HepG2 (cell line): ENCODE data around the gene TFEB. TPM values are rescaled to one million over a fixed set of nuclear protein-coding genes. Genes with fewer than 3 reads are reported as not detected.
A peak's percentile ranks its signal among the peaks of the same experiment; 100 is the strongest.

Source experiments
- BCL6 ChIP-seq: IDR thresholded peaks from 2 replicates; pipeline ENCODE4 v1.6.1; 2016; ENCODE audit warnings: missing genetic modification reagents, missing compliant biosample characterization
- ELF1 ChIP-seq: sonication (generic); formaldehyde crosslinking; IDR thresholded peaks from 2 replicates; pipeline ENCODE4 v1.4.0; 2020; ENCODE audit warnings: missing genetic modification reagents
- GPN1 ChIP-seq: sonication (generic); formaldehyde crosslinking; IDR thresholded peaks from 2 replicates; pipeline ENCODE4 v1.5.1; 2020; ENCODE audit warnings: missing genetic modification reagents, borderline replicate concordance
- HNRNPH1 ChIP-seq: fragments of 200-400 bp; formaldehyde crosslinking; optimal IDR thresholded peaks from 2 replicates; pipeline ENCODE3; 2017; ENCODE audit warnings: mild to moderate bottlenecking, low read depth, low read length
- HNRNPK ChIP-seq: fragments of 200-400 bp; formaldehyde crosslinking; IDR thresholded peaks from 2 replicates; pipeline ENCODE4 v1.6.1; 2018; ENCODE audit warnings: low read length, low read depth, moderate library complexity, mild to moderate bottlenecking; ENCODE audit not compliant: poor library complexity, severe bottlenecking
- IRX3 ChIP-seq: sonication (generic); formaldehyde crosslinking; IDR thresholded peaks from 2 replicates; pipeline ENCODE4 v1.8.1; 2023; ENCODE audit warnings: mild to moderate bottlenecking, low read depth, missing genetic modification reagents, borderline replicate concordance
- NCOA1 ChIP-seq: sonication (generic); formaldehyde crosslinking; IDR thresholded peaks from 2 replicates; pipeline ENCODE4 v1.9.0; 2021; ENCODE audit warnings: missing genetic modification reagents
- NFE2L1 ChIP-seq: sonication (generic); formaldehyde crosslinking; IDR thresholded peaks from 2 replicates; pipeline ENCODE4 v1.4.0; 2020; ENCODE audit warnings: missing genetic modification reagents, mild to moderate bottlenecking, borderline replicate concordance
- NFE2L2 ChIP-seq: fragments of 150-350 bp; IDR thresholded peaks from 2 replicates; pipeline ENCODE4 v1.6.1; 2014; ENCODE audit warnings: low read length
- NRL ChIP-seq: sonication (generic); formaldehyde crosslinking; IDR thresholded peaks from 2 replicates; pipeline ENCODE4 v1.5.0; 2020; ENCODE audit warnings: missing genetic modification reagents, mild to moderate bottlenecking, moderate library complexity, borderline replicate concordance
- POLR2A ChIP-seq, 2 experiments: IDR thresholded peaks; 2 replicates each; pipeline ENCODE4 v1.6.1; 2011; ENCODE audit warnings: low read depth in 2 of 2, low read length in 2 of 2, mild to moderate bottlenecking in 1 of 2, moderate library complexity in 1 of 2; ENCODE audit not compliant: insufficient read depth in 1 of 2
- STAG1 ChIP-seq: sonication (generic); formaldehyde crosslinking; IDR thresholded peaks from 2 replicates; pipeline ENCODE4 v1.4.0; 2020; ENCODE audit warnings: missing genetic modification reagents
- TAF1 ChIP-seq: sonication (generic); formaldehyde crosslinking; IDR thresholded peaks from 2 replicates; pipeline ENCODE4 v1.4.0; 2020; ENCODE audit warnings: missing genetic modification reagents
- ZBTB7A ChIP-seq: sonication (generic); formaldehyde crosslinking; IDR thresholded peaks from 2 replicates; pipeline ENCODE4 v1.8.0; 2022; ENCODE audit warnings: mild to moderate bottlenecking, missing genetic modification reagents
- ZFYVE20 ChIP-seq: sonication (generic); formaldehyde crosslinking; IDR thresholded peaks from 2 replicates; pipeline ENCODE4 v1.8.0; 2023; ENCODE audit warnings: low read depth, mild to moderate bottlenecking, moderate library complexity, missing genetic modification reagents, borderline replicate concordance
- ZNF441 ChIP-seq: sonication (generic); formaldehyde crosslinking; IDR thresholded peaks from 2 replicates; pipeline ENCODE4 v1.7.0; 2021; ENCODE audit warnings: missing genetic modification reagents, borderline replicate concordance
- ZNF558 ChIP-seq: sonication (generic); formaldehyde crosslinking; IDR thresholded peaks from 2 replicates; pipeline ENCODE4 v1.9.0; 2022; ENCODE audit warnings: mild to moderate bottlenecking, missing genetic modification reagents, borderline replicate concordance
- ZNF83 ChIP-seq: sonication (generic); formaldehyde crosslinking; IDR thresholded peaks from 2 replicates; pipeline ENCODE4 v1.4.0; 2020; ENCODE audit warnings: missing genetic modification reagents, mild to moderate bottlenecking, borderline replicate concordance
- ZSCAN21 ChIP-seq: sonication (generic); formaldehyde crosslinking; IDR thresholded peaks from 2 replicates; pipeline ENCODE4 v1.8.0; 2022; ENCODE audit warnings: mild to moderate bottlenecking, missing genetic modification reagents, moderate library complexity, borderline replicate concordance
- polyA plus RNA-seq, 8 experiments: library from polyadenylated mRNA; depleted of rRNA in 3 of 8; stranded (reverse) in 7 of 8; unstranded in 1 of 8; fragments of >200 nt; fragmentation: Illumina TruSeq in 4 of 8; extraction: Trizol in 4 of 8; gene quantifications; 2 replicates each; pipeline versions ENCODE4 v1.2.1 to v1.2.3, GENCODE V29; 2011 to 2016; ENCODE audit warnings: low read depth in 4 of 8, missing spikeins in 1 of 8, mixed read lengths in 1 of 8; ENCODE audit not compliant: insufficient read depth in 1 of 8
- total RNA-seq, 5 experiments: library from RNA; depleted of rRNA; stranded (reverse); fragments of >200 nt; fragmentation: Illumina TruSeq; extraction: Trizol; gene quantifications; 2 replicates each; pipeline ENCODE4 v1.2.3, GENCODE V29; 2016; ENCODE audit warnings: low read depth in 1 of 5
- TF ChIP-seq, protein P1 (sequence below): sonication (generic); formaldehyde crosslinking; conservative IDR thresholded peaks from 2 replicates; pipeline ENCODE4 v1.4.0; 2020; ENCODE audit warnings: missing genetic modification reagents
- TF ChIP-seq, protein P2 (sequence below): sonication (generic); formaldehyde crosslinking; conservative IDR thresholded peaks from 2 replicates; pipeline ENCODE4 v1.8.1; 2023; ENCODE audit warnings: missing genetic modification reagents
- TF ChIP-seq, protein P3 (sequence below): IDR thresholded peaks from 2 replicates; pipeline ENCODE4 v1.6.1; 2016; ENCODE audit warnings: control low read depth
- TF ChIP-seq, protein P4 (sequence below): sonication (generic); formaldehyde crosslinking; IDR thresholded peaks from 2 replicates; pipeline ENCODE4 v1.4.0; 2020; ENCODE audit warnings: missing genetic modification reagents
- TF ChIP-seq, protein P5 (sequence below): sonication (generic); formaldehyde crosslinking; IDR thresholded peaks from 2 replicates; pipeline ENCODE4 v1.8.1; 2023; ENCODE audit warnings: mild to moderate bottlenecking, missing genetic modification reagents, borderline replicate concordance

Gene TFEB
- total and polyA plus RNA-seq, 2 of the 13 experiments (the other 11 are each of a cell fraction or from before 2014, with no cell fraction given) = 13.3 to 18.7 TPM

DNA sequence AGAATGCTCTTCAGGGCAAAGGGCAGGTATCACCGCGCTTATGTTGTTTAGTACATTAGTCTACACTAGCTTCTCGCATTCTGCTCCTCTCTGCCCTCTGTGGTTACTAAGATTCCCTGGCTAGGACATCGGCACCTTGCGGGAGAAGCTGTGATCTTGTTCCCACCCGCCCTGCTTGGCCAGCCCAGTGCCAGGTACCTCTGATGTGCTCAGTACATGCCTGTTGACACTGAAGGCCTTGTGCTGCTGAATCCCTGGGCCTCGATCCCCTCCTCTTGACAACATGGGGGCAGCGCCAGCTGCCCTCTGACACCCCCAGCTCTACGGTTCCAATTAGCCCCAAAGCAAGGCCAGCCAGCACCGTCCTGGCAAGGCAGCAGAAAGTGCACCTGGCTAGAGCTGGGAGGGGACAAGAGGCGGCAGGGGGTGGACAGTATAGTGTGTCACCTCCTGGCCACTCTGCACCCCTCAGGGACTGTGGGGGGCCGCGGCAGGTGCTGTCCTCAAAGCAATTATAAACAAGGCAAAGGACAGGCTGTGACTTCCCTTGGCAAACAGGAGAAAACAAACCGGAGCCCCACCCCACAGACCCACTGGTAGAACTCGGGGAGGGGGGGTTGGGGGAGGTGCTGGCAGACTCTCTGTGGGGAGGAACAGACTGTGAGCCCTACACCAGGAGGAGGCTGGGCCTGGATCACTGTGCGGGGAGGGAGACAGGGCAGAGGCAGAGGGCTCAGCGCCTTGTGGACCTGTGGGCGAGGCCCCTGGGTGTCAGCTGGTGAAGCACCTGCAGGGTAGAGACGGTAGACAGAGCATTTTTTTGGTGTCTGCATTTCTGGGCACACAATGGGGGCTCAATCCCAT, 7.1 kb downstream of the TFEB start (continued):
- no peak for TF ChIP-seq HNRNPH1
- TF ChIP-seq, protein P1, sequence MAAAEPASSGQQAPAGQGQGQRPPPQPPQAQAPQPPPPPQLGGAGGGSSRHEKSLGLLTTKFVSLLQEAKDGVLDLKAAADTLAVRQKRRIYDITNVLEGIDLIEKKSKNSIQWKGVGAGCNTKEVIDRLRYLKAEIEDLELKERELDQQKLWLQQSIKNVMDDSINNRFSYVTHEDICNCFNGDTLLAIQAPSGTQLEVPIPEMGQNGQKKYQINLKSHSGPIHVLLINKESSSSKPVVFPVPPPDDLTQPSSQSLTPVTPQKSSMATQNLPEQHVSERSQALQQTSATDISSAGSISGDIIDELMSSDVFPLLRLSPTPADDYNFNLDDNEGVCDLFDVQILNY = no peak
- TF ChIP-seq POLR2A (IDR thresholded peaks at IDR 0.05; ENCODE audit: insufficient read depth in 1 of 2, low read depth in 2 of 2, low read length in 2 of 2) = no peak
- TF ChIP-seq ZSCAN21 (CRISPR knock-in tag) = no peak
- no peak for TF ChIP-seq GPN1 (CRISPR knock-in tag)
- TF ChIP-seq, protein P2, sequence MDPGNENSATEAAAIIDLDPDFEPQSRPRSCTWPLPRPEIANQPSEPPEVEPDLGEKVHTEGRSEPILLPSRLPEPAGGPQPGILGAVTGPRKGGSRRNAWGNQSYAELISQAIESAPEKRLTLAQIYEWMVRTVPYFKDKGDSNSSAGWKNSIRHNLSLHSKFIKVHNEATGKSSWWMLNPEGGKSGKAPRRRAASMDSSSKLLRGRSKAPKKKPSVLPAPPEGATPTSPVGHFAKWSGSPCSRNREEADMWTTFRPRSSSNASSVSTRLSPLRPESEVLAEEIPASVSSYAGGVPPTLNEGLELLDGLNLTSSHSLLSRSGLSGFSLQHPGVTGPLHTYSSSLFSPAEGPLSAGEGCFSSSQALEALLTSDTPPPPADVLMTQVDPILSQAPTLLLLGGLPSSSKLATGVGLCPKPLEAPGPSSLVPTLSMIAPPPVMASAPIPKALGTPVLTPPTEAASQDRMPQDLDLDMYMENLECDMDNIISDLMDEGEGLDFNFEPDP (CRISPR knock-in tag) = no peak
- no peak; the same call in 1 of the 2 replicates for TF ChIP-seq NRL (CRISPR knock-in tag)
- no peak for TF ChIP-seq NFE2L2
- TF ChIP-seq, protein P3, sequence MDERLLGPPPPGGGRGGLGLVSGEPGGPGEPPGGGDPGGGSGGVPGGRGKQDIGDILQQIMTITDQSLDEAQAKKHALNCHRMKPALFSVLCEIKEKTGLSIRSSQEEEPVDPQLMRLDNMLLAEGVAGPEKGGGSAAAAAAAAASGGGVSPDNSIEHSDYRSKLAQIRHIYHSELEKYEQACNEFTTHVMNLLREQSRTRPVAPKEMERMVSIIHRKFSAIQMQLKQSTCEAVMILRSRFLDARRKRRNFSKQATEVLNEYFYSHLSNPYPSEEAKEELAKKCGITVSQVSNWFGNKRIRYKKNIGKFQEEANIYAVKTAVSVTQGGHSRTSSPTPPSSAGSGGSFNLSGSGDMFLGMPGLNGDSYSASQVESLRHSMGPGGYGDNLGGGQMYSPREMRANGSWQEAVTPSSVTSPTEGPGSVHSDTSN (CRISPR knock-in tag) = no peak
- no peak for TF ChIP-seq ELF1
- TF ChIP-seq ZNF441 (CRISPR knock-in tag) = 0 out of 2 replicates have a peak, but pooled peaks have one; percentile 22
- no peak for TF ChIP-seq NFE2L1
- TF ChIP-seq ZNF558 (CRISPR knock-in tag) = no peak
- no peak for TF ChIP-seq HNRNPK
- TF ChIP-seq BCL6 (CRISPR knock-in tag) = no peak
- TF ChIP-seq NCOA1 (CRISPR knock-in tag) = no peak
- no peak for TF ChIP-seq STAG1 (CRISPR knock-in tag)
- TF ChIP-seq ZBTB7A (CRISPR knock-in tag) = 0 out of 2 replicates have a peak, but pooled peaks have one; percentile 33
- no peak for TF ChIP-seq IRX3 (CRISPR knock-in tag)
- TF ChIP-seq, protein P4, sequence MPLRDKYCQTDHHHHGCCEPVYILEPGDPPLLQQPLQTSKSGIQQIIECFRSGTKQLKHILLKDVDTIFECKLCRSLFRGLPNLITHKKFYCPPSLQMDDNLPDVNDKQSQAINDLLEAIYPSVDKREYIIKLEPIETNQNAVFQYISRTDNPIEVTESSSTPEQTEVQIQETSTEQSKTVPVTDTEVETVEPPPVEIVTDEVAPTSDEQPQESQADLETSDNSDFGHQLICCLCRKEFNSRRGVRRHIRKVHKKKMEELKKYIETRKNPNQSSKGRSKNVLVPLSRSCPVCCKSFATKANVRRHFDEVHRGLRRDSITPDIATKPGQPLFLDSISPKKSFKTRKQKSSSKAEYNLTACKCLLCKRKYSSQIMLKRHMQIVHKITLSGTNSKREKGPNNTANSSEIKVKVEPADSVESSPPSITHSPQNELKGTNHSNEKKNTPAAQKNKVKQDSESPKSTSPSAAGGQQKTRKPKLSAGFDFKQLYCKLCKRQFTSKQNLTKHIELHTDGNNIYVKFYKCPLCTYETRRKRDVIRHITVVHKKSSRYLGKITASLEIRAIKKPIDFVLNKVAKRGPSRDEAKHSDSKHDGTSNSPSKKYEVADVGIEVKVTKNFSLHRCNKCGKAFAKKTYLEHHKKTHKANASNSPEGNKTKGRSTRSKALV = no peak
- no peak for TF ChIP-seq ZNF83 (CRISPR knock-in tag)
- no peak for TF ChIP-seq TAF1
- TF ChIP-seq ZFYVE20 = no peak
- TF ChIP-seq, protein P5, sequence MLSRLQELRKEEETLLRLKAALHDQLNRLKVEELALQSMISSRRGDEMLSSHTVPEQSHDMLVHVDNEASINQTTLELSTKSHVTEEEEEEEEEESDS (CRISPR knock-in tag) = no peak
